Endometrial microvascular endothelial cells (primary cell): ENCODE measurements around the gene OCLN. TPM values are rescaled to one million over a fixed set of nuclear protein-coding genes. Genes with fewer than 3 reads are reported as not detected.
"Not testable (repeated sequence)": the region's sequence is repeated elsewhere in the genome, so short reads cannot be mapped to it uniquely, and the experiment has no call there.

Source experiments
- in situ Hi-C: cut with HindIII; loops from 2 replicates; pipeline ENCODE4 v1.10.0; 2017; ENCODE audit warnings: low sequenced_read_pairs, low pct_unique_long_range_greater_than_20kb; ENCODE audit errors: inconsistent ontology term
- total RNA-seq: library from RNA; depleted of rRNA; stranded (reverse); fragments of >200 nt; gene quantifications from one replicate; pipeline ENCODE4 v1.2.3, GENCODE V29; 2015; ENCODE audit errors: inconsistent ontology term

OCLN gene
- total RNA-seq, 1 donor from 2014 or later: 0.84 TPM

DNA sequence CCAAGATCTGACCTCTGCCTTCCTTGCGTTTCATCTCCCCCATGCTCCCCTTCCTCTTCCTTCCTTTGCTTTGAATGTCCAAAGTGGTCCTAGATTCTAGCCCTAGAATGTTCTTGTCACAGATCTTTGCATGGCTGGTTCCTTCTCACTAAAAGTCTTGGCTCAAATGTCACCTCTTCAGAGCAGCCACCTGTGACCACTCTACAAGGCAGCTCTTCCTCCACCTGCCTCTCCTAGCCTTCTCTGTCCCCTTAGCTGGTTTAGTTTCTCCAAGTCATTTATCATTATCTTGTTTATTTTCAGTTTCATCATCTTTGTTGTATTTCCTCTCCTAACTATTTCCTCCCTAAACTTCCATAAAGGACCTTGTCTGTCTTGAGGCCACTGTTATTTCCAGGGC, 7.1 kb upstream of the OCLN start:
- in situ Hi-C loops: no loop called here

DNA sequence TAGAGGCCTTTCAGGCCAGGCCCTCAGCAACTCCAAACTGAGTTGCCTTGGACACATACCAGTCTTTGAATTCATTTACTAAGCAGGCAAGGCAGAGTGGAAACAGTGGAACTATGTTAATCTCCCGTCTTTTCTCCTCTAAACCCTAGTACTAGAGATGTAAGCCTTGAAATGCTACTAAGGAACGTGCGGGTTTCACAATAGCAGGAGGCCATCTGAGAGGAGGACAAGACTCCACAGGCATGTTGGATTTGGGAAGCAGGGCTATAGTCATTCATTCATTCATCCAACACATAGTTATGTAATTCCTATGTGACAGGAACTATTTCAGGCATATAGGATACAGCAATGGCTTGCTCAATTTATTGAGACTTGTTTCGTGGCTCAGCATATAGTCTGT, 3.3 kb upstream of the OCLN start:
- in situ Hi-C loops: no loop called here

DNA sequence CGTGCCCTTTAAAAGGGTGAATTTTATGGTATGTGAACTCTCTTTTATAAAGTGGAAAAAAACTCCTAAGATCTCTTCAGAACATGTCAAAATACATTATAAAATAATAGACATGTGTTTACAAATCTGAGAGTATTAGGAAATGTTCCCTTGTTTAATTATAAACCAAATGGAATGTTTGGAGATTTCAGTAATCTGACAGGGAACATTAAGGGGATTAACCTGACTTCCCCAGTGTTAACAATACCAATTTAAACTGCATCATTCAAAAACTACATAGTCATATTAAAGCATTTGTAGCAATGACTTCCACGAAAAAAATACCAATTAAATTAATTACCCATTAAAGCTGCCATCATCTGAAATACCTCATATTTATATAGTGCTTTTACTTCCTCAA, 1.6 kb upstream of the OCLN start:
- in situ Hi-C loops: no loop called here

DNA sequence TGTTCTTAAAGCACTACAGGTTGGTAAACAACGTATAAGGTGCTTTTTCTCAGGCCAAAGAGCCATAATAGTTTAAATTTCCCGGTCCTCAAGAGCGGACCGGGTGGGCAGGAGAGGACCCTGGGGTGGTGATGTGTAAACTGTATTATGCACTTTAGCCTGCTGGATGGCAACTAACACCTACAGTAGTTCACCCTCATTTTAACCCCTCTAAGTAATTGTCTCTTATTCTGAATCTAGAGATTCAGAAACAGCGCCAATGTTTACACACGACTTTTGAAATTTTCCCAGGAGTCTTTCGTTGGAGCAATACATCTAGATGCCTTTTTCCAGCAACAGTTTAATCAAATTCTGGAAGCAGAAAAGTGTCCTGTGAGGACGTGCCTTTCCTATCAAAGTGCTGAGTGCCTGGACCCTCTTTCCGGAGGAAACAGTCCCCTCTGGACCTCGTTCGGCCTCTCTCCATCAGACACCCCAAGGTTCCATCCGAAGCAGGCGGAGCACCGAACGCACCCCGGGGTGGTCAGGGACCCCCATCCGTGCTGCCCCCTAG, 676 bp upstream of the OCLN start:
- in situ Hi-C loops: no loop called here

DNA sequence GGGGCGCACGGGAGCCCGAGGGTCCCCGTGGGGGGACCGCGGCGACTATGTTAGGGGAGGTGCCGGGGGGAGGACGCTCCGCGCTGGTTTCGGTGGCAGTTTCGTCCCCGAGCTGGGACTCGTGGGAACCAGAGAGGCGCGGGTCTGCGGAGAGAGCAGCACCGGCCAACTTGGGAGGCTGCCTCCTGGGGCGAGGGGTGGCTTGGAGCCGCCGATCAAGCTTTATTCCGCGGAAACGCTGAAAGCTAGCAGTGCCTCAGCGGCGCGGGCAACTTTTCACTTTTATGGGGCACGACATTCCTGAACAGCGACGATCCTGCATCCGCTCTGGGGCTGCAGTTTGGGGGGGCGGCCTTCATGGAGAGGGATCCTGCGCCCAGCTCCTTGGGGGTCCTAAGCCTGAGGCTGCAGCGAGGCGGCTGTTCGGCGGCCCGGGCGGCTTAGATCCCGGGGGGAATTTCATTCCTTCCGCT, 369 bp downstream of the OCLN start:
- in situ Hi-C loops: no loop called here

DNA sequence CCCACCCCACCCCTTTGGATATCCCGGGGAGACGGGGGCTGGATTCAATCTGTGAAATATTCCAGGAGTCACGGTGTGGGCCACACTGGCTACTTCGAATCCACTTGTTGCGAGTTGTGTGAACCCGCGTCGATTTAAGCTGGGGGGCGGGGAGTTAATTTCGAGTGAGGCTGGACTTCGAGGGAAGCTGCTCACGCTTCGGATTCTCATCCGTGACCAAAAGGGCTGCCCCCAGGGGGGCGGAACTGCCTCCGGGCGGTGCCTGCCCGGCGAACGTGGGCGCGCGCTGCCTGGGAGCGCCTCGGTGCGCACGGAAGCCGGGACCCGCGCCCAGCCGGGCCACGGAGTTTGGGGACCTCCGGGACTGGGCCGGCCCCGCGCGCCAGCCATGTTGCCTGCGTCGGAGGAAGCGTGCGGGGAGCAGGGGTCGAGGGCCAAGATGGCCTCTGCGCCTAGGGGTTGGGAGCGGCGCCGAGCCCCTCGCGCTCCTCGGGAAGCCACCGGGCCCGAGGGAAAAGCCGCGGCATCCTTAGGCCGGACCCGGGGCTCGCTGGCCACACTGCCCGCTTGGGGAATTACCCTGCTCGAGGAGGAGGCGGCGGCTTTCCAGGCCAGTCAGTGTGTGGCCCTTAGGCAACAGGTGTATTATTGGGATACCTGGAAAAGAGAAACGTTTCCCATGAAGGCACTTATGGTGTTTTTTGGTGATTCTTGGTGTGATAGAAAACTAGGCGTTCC, 975 bp downstream of the OCLN start:
- in situ Hi-C loops: no loop called here

DNA sequence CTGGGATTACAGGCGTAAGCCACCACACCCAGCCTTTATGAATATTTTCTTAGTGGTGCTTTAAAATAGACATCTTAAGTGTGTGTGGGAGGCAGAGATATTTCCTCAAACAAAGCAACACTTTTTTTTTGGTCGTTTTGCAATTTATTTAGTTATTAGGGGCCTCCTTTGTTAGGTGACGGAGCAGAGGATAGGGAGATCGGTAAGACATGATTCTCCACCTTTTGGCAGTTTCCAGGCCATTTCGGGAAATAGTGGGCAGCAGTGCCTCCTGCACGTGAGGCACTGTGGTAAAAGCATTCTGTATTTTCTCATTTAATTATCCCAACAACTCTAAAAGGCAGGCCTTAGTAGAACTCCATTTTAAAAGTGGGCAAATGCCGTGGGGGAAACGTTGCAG, 1.9 kb downstream of the OCLN start:
- in situ Hi-C loops: no loop called here

DNA sequence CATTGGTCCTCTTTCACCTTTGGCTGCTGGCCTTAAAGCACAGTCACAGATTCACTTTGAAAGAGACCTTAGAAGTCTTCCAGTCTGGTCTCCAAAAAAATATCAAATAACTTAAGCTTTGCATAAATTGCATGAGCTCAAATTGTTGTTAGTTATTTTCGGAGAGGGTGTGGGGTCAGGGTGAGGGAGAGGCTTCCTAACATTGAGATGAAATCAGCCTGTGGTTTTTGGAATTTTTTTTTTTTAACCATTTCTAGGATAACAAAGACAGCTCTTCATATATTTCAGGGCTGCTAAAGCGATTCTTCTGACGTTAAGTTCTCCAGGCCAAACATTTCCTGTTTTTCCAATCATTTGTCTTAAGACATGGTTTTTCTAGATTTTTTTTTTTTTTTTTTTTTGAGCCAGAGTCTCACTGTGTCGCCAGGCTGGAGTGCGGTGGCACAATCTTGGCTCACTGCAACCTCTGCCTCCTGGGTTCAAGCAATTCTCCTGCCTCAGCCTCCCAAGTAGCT, 4.5 kb downstream of the OCLN start:
- in situ Hi-C loops: no loop called here

DNA sequence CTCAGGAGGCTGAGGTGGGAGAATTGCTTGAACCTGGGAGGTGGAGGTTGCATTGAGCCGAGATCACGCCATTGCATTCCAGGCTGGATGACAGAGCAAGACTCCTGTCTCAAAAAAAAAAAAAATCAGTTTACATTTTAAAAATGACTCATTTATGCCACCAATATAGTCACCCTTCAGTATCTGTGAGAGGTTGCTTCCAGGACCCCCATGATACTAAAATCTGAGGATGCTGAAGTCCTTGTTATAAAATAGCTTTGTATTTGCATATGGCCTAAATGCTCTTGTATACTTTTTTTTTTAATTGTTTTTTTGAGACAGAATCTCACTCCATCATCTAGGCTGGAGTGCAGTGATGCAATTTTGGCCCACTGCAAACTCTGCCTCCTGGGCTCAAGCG, 5.8 kb downstream of the OCLN start:
- in situ Hi-C loops: no loop called here

DNA sequence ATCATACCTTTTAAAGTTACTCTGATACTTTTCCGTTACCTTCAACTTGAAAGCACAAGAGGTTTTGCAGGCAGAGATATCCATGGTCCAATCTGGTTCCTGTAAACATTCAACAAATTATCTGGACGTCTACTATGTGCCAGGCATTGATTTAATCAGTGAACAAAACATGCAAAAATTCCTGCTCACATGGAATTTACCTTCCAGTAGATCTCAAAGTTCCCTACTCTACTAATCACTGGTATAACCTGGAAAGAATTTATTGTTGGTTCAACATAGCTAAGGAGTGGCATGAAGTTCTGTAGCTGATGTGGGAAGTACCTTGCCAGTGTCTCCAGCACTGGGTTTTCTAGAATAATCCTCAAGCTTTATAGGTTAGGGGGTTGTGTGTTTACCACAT, 9.8 kb downstream of the OCLN start:
- in situ Hi-C loops: no loop called here

DNA sequence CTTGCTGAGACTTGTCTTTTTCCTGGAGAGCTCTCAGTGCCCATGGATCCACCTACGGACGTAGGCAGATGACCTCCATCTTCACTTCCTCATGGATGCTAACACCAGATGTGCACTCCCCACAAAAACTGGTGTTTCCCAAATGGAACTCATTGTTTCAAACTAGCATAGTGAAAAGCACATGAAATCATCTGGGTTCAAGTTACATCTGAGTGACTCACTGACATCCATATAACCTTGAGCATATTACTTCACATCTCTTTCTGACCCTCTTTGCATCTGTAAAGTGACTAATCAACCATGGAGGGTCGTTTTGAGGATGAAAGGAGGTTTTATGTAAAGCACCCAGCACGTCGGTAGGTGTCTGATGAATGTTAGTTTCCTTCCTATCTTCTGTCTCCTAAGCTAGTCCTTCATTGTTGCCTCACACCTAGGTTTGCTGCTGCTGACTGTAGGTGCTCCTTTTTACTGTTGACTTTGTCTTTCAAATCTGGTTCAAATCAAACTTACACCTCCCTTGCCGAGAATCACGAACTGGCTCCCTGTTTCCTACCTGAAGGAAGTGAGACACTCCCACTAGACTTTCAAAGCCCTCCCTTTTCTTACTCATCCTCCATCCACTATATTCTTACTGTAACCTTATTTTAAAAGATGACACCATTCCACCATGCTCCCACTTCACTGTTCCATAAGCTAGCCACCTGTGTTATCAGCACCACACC, 10.3 kb downstream of the OCLN start:
- in situ Hi-C loops: no loop called here

DNA sequence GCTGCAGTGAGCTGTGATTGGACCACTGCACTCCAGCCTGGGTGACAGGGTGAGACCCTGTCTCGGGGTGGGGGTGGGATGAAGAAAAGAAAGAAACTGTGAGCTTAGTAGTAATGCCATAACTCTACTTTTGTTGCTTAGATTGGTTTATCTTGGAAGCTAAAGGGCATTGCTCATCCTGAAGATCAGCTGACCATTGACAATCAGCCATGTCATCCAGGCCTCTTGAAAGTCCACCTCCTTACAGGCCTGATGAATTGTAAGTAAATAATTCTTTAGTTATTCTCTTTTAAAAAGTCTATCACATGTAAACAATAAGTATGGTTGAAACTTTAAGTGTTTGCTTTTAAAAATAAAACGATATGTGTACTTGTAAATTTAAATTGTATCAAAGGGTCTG, 11.4 kb downstream of the OCLN start:
- in situ Hi-C loops: no loop called here

DNA sequence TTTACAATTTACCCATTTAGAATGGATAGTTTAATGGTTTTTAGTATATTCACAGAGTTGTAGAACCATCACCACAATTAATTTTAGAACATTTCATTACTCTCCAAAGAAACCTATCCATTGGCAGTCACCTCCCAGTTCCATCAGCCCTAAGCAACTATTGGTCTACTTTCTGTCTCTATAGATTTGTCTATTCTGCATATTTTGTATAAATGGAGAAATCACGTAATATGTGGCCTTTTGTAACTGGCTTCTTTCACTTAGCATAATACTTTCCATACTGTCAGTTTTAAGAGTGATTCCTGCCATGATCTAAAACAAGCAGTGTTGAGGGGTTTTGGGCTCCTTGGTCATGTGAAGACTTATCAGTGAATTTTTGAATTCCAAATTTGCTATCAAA, 12.7 kb downstream of the OCLN start:
- in situ Hi-C loops: no loop called here

DNA sequence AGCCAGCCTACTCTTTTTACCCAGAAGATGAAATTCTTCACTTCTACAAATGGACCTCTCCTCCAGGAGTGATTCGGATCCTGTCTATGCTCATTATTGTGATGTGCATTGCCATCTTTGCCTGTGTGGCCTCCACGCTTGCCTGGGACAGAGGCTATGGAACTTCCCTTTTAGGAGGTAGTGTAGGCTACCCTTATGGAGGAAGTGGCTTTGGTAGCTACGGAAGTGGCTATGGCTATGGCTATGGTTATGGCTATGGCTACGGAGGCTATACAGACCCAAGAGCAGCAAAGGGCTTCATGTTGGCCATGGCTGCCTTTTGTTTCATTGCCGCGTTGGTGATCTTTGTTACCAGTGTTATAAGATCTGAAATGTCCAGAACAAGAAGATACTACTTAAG, 16.6 kb downstream of the OCLN start:
- in situ Hi-C loops: no loop called here

DNA sequence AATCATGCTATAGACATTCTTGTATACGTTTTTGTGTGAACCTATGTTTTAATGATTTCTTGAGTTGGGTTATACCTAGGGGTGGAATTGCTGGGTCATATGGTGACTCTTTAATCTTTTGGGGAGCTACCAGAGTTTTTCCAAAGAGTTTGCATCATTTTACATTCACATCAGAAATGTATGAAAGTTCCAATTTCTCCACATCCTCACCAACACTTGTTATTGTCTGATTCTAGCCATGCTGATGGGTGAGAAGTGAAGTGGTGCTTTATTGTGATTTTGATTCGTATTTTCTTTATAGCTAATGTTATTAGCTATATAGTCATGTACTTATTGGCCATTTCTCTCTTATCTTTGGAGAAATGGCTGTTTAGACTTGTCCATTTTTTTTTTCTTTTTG, 18.1 kb downstream of the OCLN start:
- in situ Hi-C loops: no loop called here

DNA sequence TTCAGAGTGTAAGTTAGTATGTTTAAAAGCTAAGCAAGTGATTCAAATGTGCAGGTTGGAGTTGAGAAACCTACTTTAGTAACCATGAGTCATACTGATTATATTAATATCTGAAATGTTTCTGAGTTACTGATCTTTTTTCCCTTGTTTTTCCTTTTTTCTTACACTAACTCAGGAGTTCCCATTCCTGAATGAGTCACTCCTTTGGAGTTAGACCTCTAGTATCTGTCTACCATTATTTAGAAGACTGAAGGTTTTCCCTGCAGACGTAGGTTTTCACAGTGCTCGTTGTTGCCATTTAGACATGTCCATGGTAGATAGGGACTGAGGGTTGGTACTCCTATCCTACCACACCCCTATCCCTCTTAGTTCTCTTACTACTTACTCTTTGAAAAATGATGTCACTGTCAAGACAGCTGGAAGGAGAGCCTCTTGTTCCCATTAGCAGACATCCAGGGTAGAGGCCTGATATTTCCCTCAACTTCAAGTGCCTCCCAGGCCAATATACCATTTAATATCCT, 20.2 kb downstream of the OCLN start:
- in situ Hi-C loops: no loop called here

DNA sequence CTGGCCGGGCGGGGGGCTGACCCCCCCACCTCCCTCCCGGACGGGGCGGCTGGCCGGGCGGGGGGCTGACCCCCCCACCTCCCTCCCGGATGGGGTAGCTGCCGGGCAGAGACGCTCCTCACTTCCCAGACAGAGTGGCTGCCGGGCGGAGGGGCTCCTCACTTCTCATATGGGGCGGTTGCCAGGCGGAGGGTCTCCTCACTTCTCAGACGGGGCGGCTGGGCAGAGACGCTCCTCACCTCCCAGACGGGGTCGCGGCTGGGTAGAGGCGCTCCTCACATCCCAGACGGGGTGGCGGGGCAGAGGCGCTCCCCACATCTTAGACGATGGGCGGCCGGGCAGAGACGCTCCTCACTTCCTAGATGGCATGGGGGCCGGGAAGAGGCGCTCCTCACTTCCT, 23.0 kb downstream of the OCLN start:
- in situ Hi-C loops: not testable (repeated sequence)

DNA sequence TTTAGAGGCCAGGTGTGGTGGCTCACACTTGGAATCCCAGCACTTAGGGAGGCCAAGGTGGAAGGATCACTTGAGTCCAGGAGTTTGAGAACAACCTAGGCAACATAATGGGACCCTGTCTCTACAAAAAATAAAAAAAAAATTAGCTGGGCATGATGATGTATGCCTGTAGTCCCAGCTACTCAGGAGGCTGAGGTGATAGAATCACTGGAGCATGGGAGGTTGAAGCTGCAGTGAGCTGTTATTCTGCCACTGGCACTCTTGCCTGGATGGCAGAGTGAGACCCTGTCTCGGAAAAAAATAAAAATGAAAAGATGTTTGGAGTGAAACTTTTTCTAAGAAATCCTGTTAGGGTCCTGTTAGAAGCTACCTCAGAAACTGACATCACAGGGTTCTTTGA, 24.2 kb downstream of the OCLN start:
- in situ Hi-C loops: no loop called here

DNA sequence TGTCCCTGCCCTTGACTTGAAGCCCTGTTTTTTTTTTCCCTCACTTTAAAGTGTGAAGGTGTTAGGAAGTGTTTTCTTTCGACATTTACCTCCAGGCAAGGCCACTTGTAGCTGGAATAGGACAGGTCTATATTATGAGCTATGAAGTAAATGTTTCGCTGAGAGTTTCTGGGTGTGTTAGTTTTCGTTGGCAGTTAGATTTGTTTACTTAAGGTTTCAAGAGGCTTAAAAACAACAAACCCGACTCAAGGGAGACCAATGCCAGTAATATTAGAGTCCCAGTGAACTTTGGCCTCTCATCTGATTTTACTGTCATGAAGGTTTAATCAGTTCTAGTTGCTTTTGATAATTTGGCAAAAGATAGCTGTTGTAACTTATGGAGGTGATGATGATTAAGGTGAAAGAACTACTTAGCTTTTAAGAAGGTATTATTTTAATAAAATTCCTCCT, 25.2 kb downstream of the OCLN start:
- in situ Hi-C loops: no loop called here

DNA sequence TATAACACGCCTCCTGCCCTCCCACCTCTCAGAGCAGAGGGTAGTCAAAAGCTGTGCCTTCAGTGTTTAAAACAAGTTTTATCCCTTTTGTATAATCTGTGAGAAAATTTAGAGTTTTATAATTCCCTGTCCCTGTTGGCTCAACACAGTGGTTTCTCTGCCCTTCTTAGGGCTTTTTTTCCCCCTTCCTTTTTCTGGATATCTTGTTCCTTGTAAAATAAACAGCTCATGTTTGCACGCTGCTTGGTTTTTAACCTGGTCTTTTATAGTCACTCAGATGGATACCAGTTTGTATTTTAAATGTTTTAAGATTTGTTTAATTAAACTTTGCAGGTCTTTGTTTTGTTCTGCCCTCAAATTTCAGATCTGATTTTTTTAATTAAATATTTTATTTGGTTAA, 26.7 kb downstream of the OCLN start:
- in situ Hi-C loops: no loop called here
